ENCODE data around the gene ZFP92. TPM values are rescaled to one million over a fixed set of nuclear protein-coding genes. Genes with fewer than 3 reads are reported as not detected.

ZFP92 gene
- total and polyA plus RNA-seq, 2 of the 8 experiments (the other 6 are each of a cell fraction or from before 2014, with no cell fraction given): 0.14 to 0.41 TPM

DNA sequence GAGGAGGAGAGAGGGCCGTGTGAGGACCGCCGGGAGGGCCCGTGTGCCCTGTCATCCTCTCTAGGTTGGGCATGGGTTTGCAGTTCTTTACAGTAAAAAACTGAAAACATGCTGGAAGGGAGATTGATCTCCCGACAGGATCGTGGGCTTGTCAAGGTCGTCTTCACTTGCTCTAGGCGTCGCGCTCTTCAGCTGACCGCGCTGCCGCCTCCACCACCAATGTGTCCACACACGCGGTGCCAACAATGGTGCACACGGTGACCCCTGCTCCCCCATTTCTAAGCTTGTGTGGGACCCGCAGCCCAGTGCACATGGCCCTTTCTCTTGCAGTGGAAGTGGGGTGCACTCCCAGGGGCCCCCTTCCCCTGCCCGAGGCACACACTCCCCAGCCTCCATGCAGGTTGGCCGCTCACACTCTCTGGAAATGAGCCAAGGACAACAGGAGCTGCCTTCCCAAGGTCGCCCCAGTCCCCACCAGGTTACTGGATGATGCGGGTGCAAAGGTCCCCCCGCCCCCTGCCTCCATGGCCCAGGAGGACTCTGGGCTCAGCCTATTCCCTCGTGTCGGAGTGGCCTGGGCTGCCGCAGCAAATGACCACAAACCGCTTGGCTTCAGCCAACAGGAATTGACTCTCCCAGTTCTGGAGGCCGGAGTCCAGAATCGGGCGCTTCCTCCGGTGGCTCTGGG, 1.7 kb upstream of the ZFP92 start (continued):
- TF ChIP-seq, protein P1, sequence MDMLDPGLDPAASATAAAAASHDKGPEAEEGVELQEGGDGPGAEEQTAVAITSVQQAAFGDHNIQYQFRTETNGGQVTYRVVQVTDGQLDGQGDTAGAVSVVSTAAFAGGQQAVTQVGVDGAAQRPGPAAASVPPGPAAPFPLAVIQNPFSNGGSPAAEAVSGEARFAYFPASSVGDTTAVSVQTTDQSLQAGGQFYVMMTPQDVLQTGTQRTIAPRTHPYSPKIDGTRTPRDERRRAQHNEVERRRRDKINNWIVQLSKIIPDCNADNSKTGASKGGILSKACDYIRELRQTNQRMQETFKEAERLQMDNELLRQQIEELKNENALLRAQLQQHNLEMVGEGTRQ (IDR thresholded peaks at IDR 0.05; ENCODE audit: low read length): no peak
- TF ChIP-seq, protein P2, sequence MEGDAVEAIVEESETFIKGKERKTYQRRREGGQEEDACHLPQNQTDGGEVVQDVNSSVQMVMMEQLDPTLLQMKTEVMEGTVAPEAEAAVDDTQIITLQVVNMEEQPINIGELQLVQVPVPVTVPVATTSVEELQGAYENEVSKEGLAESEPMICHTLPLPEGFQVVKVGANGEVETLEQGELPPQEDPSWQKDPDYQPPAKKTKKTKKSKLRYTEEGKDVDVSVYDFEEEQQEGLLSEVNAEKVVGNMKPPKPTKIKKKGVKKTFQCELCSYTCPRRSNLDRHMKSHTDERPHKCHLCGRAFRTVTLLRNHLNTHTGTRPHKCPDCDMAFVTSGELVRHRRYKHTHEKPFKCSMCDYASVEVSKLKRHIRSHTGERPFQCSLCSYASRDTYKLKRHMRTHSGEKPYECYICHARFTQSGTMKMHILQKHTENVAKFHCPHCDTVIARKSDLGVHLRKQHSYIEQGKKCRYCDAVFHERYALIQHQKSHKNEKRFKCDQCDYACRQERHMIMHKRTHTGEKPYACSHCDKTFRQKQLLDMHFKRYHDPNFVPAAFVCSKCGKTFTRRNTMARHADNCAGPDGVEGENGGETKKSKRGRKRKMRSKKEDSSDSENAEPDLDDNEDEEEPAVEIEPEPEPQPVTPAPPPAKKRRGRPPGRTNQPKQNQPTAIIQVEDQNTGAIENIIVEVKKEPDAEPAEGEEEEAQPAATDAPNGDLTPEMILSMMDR (IDR thresholded peaks at IDR 0.05; ENCODE audit: control extremely low read depth in 1 of 3, insufficient read depth in 1 of 3, low read depth in 1 of 3, low read length in 3 of 3): no peak
- TF ChIP-seq SIN3A (conservative IDR thresholded peaks at IDR 0.05 in 1 of 2, IDR thresholded peaks at IDR 0.05 in 1 of 2; ENCODE audit: low read depth in 1 of 2, low read length in 2 of 2) (no peak), JUND (IDR thresholded peaks at IDR 0.05; ENCODE audit: low read length) (no peak), CHD2 (IDR thresholded peaks at IDR 0.05; ENCODE audit: low read length) (no peak), RXRA (IDR thresholded peaks at IDR 0.05; ENCODE audit: insufficient read depth, low read depth, low read length) (no peak), SP4 (IDR thresholded peaks at IDR 0.05; ENCODE audit: low read length) (no peak), SRF (IDR thresholded peaks at IDR 0.05; ENCODE audit: low read depth, low read length) (no peak), TCF12 (IDR thresholded peaks at IDR 0.05; ENCODE audit: low read depth, low read length) (no peak)

Data from H1 (cell line).